PC-3 (cell line): ENCODE results near the gene SVOP. TPM values are rescaled to one million over a fixed set of nuclear protein-coding genes. Genes with fewer than 3 reads are reported as not detected.

ENCODE experiments used
- ATAC-seq: fragments of 200-7000 bp; cut with Tn5 transposase; 2 replicates; pipeline ENCODE4 v1.9.1; 2020; ENCODE audit warnings: mild to moderate bottlenecking, moderate library complexity
- BruUV-seq: library from RNA; stranded (reverse); fragments of 400-500 nt; replicated peaks from 2 replicates; lab custom pipeline; 2021; lab: Mats Ljungman, UMichigan
- CTCF ChIA-PET: fragments of 300-600 bp; sonication (Branson Sonifier 250); formaldehyde crosslinking; loops from one replicate; lab custom pipeline; 2022; ENCODE audit warnings: antibody characterized with exemption; lab: Charles Lee
- POLR2A ChIA-PET: fragments of 300-600 bp; sonication (Branson Sonifier 250); formaldehyde crosslinking; loops from one replicate; lab custom pipeline; 2022; ENCODE audit warnings: antibody characterized with exemption; ENCODE audit not compliant: unreplicated experiment; lab: Charles Lee
- DNase-seq: peaks from one replicate; pipeline ENCODE4 v3.0.0-alpha.2; 2015
- H2AFZ ChIP-seq: fragments of 300-600 bp; sonication (generic); 2 replicates; pipeline ENCODE4 v1.6.0; 2016; ENCODE audit warnings: antibody characterized with exemption, low read length
- H3F3A ChIP-seq: fragments of 300-600 bp; sonication (generic); one replicate; pipeline ENCODE4 v1.6.0; 2017; ENCODE audit warnings: antibody characterized with exemption, low read length, control low read depth, mild to moderate bottlenecking; ENCODE audit not compliant: unreplicated experiment
- H3K27ac ChIP-seq: fragments of 300-600 bp; sonication (generic); 2 replicates; pipeline ENCODE4 v1.5.1; 2016; ENCODE audit warnings: mild to moderate bottlenecking, low read length
- H3K27me3 ChIP-seq: fragments of 300-600 bp; sonication (generic); 2 replicates; pipeline ENCODE4 v1.6.1; 2016; ENCODE audit warnings: low read length, mixed read lengths
- H3K36me3 ChIP-seq: fragments of 300-600 bp; sonication (generic); 2 replicates; pipeline ENCODE4 v1.6.1; 2016; ENCODE audit warnings: low read depth, mixed run types, low read length, mixed read lengths
- H3K4me1 ChIP-seq: fragments of 300-600 bp; sonication (generic); 2 replicates; pipeline ENCODE4 v1.5.1; 2016; ENCODE audit warnings: low read length; ENCODE audit not compliant: insufficient read depth
- H3K4me2 ChIP-seq: fragments of 300-600 bp; sonication (generic); 2 replicates; pipeline ENCODE4 v1.6.0; 2016; ENCODE audit warnings: low read length
- H3K4me3 ChIP-seq: fragments of 300-600 bp; sonication (generic); 2 replicates; pipeline ENCODE4 v1.5.1; 2016; ENCODE audit warnings: mild to moderate bottlenecking, low read length, mixed read lengths
- H3K79me2 ChIP-seq: fragments of 300-600 bp; sonication (generic); 2 replicates; pipeline ENCODE4 v1.6.1; 2017; ENCODE audit warnings: low read length, mixed read lengths
- H3K9ac ChIP-seq: fragments of 300-600 bp; sonication (generic); 2 replicates; pipeline ENCODE4 v1.6.0; 2016; ENCODE audit warnings: mild to moderate bottlenecking, low read length
- H3K9me2 ChIP-seq: fragments of 300-600 bp; sonication (generic); replicated peaks from 2 replicates; pipeline ENCODE4 v1.6.1; 2016; ENCODE audit warnings: mixed run types, low read length, mixed read lengths
- H3K9me3 ChIP-seq: fragments of 300-600 bp; sonication (generic); 2 replicates; pipeline ENCODE4 v1.6.1; 2016; ENCODE audit warnings: low read length, mixed read lengths
- H4K20me1 ChIP-seq: fragments of 300-600 bp; sonication (generic); 2 replicates; pipeline ENCODE4 v1.6.1; 2016; ENCODE audit warnings: low read length, mixed read lengths
- CTCF ChIP-seq: fragments of 300-600 bp; sonication (generic); conservative IDR thresholded peaks from 2 replicates; pipeline ENCODE4 v1.5.1; 2017; ENCODE audit warnings: antibody characterized with exemption, low read depth, mild to moderate bottlenecking, low read length
- EZH2 ChIP-seq: fragments of 300-600 bp; sonication (generic); IDR thresholded peaks from one replicate; pipeline ENCODE4 v1.6.1; 2017; ENCODE audit warnings: antibody characterized with exemption, mild to moderate bottlenecking, low read length; ENCODE audit not compliant: unreplicated experiment
- EZH2phosphoT487 ChIP-seq: fragments of 300-600 bp; sonication (generic); IDR thresholded peaks from 2 replicates; pipeline ENCODE4 v1.6.1; 2018; ENCODE audit warnings: mild to moderate bottlenecking, antibody characterized with exemption, low read length, borderline replicate concordance
- intact Hi-C: fragments of 100-400 bp; cut with micrococcal nuclease; formaldehyde crosslinking; loops from 2 replicates; pipeline ENCODE4 v1.9.0; 2023
- total RNA-seq: library from RNA; depleted of rRNA; stranded (reverse); fragments of >200 nt; gene quantifications from 2 replicates; pipeline ENCODE4 v1.2.3, GENCODE V29; 2014

SVOP gene
- total RNA-seq, 1 experiment from 2014 or later: not detected

DNA sequence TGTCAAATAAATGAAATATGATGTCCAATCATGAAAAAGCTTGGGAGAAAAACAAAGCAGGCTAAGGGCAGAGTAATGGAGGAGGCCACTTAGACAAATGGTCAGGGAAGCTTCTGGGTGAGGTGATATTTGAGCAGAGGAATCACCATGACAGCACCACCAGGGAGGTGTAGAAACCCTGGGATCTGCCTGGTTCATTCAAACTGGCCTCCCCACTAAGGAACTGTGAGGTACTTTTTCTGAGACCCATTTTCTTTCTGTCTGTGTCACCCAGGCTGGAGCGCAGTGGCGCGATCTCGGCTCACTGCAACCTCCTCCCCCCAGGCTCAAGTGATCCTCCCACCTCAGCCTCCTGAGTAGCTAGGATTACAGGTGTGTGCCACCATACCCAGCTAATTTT, 155.7 kb downstream of the SVOP start:
- Histone ChIP-seq H3K36me3 (no peaks in the 10 kb centered on the region), H3K9ac (no peak overlapping the region), H3K79me2 (no peaks in the 10 kb centered on the region), H3K27ac (no peak overlapping the region), H3K4me3 (no peak overlapping the region), H2AFZ (no peak overlapping the region), H3K4me2 (no peak overlapping the region), H3K27me3 (no peaks in the 10 kb centered on the region), H3K4me1 (no peaks in the 10 kb centered on the region), H3F3A (no peaks in the 10 kb centered on the region), H3K9me2 (no peaks in the 10 kb centered on the region), H4K20me1 (no peaks in the 10 kb centered on the region), H3K9me3 (no peaks in the 10 kb centered on the region)
- ATAC-seq (no peak), DNase-seq (no peak)
- no peak for TF ChIP-seq CTCF
- intact Hi-C loops: no loop called here
- ChIA-PET CTCF (no interaction called here), POLR2A (no interaction called here)
- no TSS peak for BruUV-seq

DNA sequence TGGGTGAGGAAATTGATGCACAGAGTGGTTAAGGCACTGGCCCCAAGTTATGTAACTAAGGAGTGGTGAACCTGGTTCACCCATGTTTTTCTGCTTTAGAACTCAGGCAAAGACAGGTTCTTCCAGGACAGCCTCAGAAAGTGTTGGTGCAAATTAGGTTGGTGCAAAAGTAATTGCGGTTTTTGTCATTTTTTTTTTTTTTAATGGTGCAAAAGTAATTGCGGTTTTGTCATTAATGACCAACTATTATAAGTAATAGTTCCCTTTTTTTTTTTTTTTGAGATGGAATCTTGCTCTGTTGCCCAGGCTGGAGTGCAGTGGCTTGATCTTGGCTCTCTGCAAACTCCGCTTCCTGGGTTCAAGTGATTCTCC, 158.3 kb downstream of the SVOP start:
- no peak overlapping the region for H3K4me2 ChIP-seq
- H3K9me3 ChIP-seq: no peaks in the 10 kb centered on the region
- H3K79me2 ChIP-seq: no peaks in the 10 kb centered on the region
- H4K20me1 ChIP-seq: no peaks in the 10 kb centered on the region
- ATAC-seq (no peak), DNase-seq (no peak)
- H3K36me3 ChIP-seq: no peaks in the 10 kb centered on the region
- no peaks in the 10 kb centered on the region for H3K27me3 ChIP-seq
- no peak for TF ChIP-seq EZH2
- no peak for TF ChIP-seq EZH2phosphoT487
- no peak for TF ChIP-seq CTCF
- no peak overlapping the region for H3K27ac ChIP-seq
- no peak overlapping the region for H3K4me3 ChIP-seq
- no peaks in the 10 kb centered on the region; the same call in 1 of the 2 replicates for H3K4me1 ChIP-seq
- POLR2A ChIA-PET: no interaction called here
- H3K9me2 ChIP-seq: no peaks in the 10 kb centered on the region
- H3K9ac ChIP-seq: no peak overlapping the region
- CTCF ChIA-PET: no interaction called here
- no peaks in the 10 kb centered on the region for H3F3A ChIP-seq
- no TSS peak for BruUV-seq
- no peak overlapping the region for H2AFZ ChIP-seq
- intact Hi-C loops: no loop called here

DNA sequence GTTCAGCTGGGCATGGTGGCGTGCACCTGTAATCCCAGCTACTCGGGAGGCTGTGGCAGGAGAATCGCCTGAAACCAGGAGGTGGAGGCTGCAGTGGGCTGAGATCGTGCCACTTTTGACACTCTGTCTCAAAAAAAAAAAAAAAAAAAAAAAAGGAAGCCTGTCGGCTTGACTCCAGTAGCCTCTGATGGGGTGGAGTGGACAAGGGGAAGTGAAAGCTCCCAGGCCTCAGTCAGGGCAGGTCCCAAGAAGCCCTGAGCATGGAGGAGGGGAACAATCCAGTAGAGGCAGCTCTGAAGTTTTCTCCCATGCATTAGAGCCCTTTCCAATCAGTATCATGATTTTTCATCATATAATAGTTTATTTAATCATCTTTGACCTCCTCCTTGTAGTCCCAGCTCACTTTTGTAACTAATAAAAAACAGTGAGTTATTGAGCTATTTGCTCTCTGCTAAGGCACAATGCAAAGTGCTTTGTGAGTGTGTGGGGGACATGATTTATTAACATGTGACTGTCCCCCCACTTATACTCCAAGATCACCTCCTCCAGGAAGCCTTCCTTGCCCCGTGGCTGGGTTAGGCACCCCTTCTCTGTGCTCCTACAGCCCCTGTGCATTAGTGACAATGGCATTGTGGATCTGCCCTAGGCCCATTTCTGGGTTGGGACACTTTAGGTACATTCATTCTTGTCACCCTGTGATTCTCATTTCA, 158.8 kb downstream of the SVOP start:
- Histone ChIP-seq H4K20me1 (no peaks in the 10 kb centered on the region), H3K27me3 (no peaks in the 10 kb centered on the region), H3K9me3 (no peaks in the 10 kb centered on the region), H3K27ac (no peak overlapping the region), H3F3A (no peaks in the 10 kb centered on the region), H2AFZ (no peak overlapping the region), H3K4me1 (no peaks in the 10 kb centered on the region; the same call in 1 of the 2 replicates), H3K9me2 (no peaks in the 10 kb centered on the region), H3K9ac (no peak overlapping the region), H3K4me2 (no peak overlapping the region), H3K79me2 (peaks cover 1% of the 10 kb centered on the region), H3K4me3 (no peak overlapping the region), H3K36me3 (no peaks in the 10 kb centered on the region)
- ChIA-PET CTCF (no interaction called here), POLR2A (no interaction called here)
- intact Hi-C loops: no loop called here
- no peak for TF ChIP-seq EZH2phosphoT487
- no peak for TF ChIP-seq EZH2
- no peak for TF ChIP-seq CTCF
- no TSS peak for BruUV-seq
- ATAC-seq (no peak), DNase-seq (no peak)
